Loucy (cell line): ENCODE results near the gene STOM.

Source experiments
- H2AFZ ChIP-seq: fragments of 200-600 bp; sonication (generic); 2 replicates; pipeline ENCODE4 v1.6.0; 2016; ENCODE audit warnings: antibody characterized with exemption, mild to moderate bottlenecking, low read length, moderate library complexity
- H3F3A ChIP-seq: fragments of 200-600 bp; 2 replicates; pipeline ENCODE4 v1.6.0; 2016; ENCODE audit warnings: antibody characterized with exemption, low read depth, mild to moderate bottlenecking
- H3K27me3 ChIP-seq: fragments of 200-600 bp; sonication (generic); 2 replicates; pipeline ENCODE4 v1.6.1; 2014; ENCODE audit warnings: low read length, mild to moderate bottlenecking; ENCODE audit not compliant: insufficient read depth, poor library complexity, severe bottlenecking
- H3K36me3 ChIP-seq: fragments of 200-600 bp; sonication (generic); 2 replicates; pipeline ENCODE4 v1.6.1; 2016; ENCODE audit warnings: low read length; ENCODE audit not compliant: insufficient read depth
- H3K4me1 ChIP-seq: fragments of 200-600 bp; sonication (generic); 2 replicates; pipeline ENCODE4 v1.5.1; 2014; ENCODE audit warnings: low read length, mild to moderate bottlenecking; ENCODE audit not compliant: insufficient read depth, poor library complexity, severe bottlenecking
- H3K4me2 ChIP-seq: fragments of 200-600 bp; sonication (generic); 2 replicates; pipeline ENCODE4 v1.6.0; 2014; ENCODE audit warnings: antibody characterized with exemption, low read length, low read depth, mild to moderate bottlenecking; ENCODE audit not compliant: poor library complexity, severe bottlenecking
- H3K4me3 ChIP-seq: fragments of 200-600 bp; sonication (generic); 2 replicates; pipeline ENCODE4 v1.5.1; 2014; ENCODE audit warnings: low read length, mild to moderate bottlenecking, mixed read lengths; ENCODE audit not compliant: poor library complexity, severe bottlenecking
- H3K79me2 ChIP-seq: fragments of 200-600 bp; sonication (generic); 2 replicates; pipeline ENCODE4 v1.6.1; 2014; ENCODE audit warnings: low read length; ENCODE audit not compliant: insufficient read depth
- H3K9ac ChIP-seq: fragments of 200-600 bp; sonication (generic); 2 replicates; pipeline ENCODE4 v1.6.0; 2014; ENCODE audit warnings: mild to moderate bottlenecking, low read depth, low read length, moderate library complexity; ENCODE audit not compliant: poor library complexity, severe bottlenecking
- H3K9me2 ChIP-seq: fragments of 200-600 bp; sonication (generic); replicated peaks from 2 replicates; pipeline ENCODE4 v1.6.1; 2016; ENCODE audit warnings: low read depth, low read length, mixed read lengths
- H3K9me3 ChIP-seq: fragments of 200-600 bp; sonication (generic); 2 replicates; pipeline ENCODE4 v1.6.1; 2014; ENCODE audit warnings: mild to moderate bottlenecking, antibody characterized with exemption, low read length, low read depth; ENCODE audit not compliant: insufficient read depth
- H4K20me1 ChIP-seq: fragments of 200-600 bp; sonication (generic); 2 replicates; pipeline ENCODE4 v1.6.0; 2014; ENCODE audit warnings: antibody characterized with exemption, low read length, mild to moderate bottlenecking; ENCODE audit not compliant: insufficient read depth, poor library complexity, severe bottlenecking
- EZH2phosphoT487 ChIP-seq: fragments of 200-600 bp; IDR thresholded peaks from 2 replicates; pipeline ENCODE4 v1.6.1; 2018; ENCODE audit warnings: antibody characterized with exemption, mild to moderate bottlenecking, moderate library complexity, borderline replicate concordance
- TF ChIP-seq, protein P1 (sequence below): fragments of 200-600 bp; sonication (generic); conservative IDR thresholded peaks from 2 replicates; pipeline ENCODE4 v1.5.1; 2014; ENCODE audit warnings: mild to moderate bottlenecking, antibody characterized with exemption, low read length

STOM gene

DNA sequence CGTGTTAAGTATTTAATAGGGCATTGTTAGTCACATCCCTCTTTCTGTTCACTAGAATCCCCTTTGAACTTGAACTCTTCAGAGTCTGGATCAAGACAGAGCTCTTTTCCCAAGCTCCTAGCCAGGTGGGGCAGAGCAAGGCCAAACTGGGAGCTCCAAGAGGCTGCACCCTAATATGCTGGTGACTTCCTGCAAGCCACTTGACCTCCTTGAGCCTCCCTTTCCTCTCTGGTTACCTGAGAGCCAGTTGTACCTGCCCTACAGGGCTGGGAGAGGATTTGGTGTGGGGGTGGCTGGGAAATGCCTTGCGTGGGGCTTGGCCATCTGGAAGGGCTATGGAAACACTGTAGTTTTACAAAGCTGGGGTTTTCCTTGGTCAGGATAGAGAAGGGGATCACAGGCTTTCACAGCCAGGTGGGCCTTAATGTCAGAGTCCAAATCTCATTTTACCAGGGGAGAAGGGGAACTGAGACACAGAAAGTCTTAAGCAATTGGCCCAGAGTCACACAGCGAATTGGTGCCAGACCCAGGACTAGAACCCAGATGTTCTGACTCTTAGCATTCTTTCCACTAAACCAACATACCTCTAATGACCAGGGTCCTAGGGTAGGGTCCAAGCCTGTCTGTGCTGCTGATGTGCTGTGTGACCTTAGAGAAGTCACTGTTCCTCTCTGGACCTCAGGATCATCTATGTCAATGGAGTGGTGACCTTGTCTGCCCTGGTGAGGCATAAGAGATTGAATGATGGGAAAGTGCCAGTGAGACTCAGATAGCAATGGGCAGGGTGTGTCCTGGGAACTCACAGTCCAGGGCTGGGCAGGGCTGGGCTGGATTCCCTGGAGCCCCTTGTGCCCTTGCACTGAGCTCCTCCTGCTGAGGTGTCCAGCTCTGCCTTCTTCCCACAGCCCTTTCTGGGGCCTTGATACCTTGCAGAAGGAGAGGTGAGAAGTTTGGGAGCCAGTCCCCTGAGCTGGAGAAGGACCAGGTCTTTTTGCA is 66.3 kb downstream of the STOM start:
- Histone ChIP-seq H3F3A (no peaks in the 10 kb centered on the region), H3K4me1 (peaks cover 4% of the 10 kb centered on the region), H3K36me3 (peaks cover 5% of the 10 kb centered on the region; the same call in 1 of the 2 replicates), H3K9me3 (no peaks in the 10 kb centered on the region), H2AFZ (no peak overlapping the region), H3K4me2 (no peak overlapping the region), H3K9ac (no peak overlapping the region), H3K79me2 (no peaks in the 10 kb centered on the region), H3K9me2 (no peaks in the 10 kb centered on the region), H3K4me3 (no peak overlapping the region), H4K20me1 (no peaks in the 10 kb centered on the region), H3K27me3 (no peaks in the 10 kb centered on the region)
- TF ChIP-seq, protein P1, sequence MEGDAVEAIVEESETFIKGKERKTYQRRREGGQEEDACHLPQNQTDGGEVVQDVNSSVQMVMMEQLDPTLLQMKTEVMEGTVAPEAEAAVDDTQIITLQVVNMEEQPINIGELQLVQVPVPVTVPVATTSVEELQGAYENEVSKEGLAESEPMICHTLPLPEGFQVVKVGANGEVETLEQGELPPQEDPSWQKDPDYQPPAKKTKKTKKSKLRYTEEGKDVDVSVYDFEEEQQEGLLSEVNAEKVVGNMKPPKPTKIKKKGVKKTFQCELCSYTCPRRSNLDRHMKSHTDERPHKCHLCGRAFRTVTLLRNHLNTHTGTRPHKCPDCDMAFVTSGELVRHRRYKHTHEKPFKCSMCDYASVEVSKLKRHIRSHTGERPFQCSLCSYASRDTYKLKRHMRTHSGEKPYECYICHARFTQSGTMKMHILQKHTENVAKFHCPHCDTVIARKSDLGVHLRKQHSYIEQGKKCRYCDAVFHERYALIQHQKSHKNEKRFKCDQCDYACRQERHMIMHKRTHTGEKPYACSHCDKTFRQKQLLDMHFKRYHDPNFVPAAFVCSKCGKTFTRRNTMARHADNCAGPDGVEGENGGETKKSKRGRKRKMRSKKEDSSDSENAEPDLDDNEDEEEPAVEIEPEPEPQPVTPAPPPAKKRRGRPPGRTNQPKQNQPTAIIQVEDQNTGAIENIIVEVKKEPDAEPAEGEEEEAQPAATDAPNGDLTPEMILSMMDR, result no peak
- TF ChIP-seq EZH2phosphoT487, result no peak

DNA sequence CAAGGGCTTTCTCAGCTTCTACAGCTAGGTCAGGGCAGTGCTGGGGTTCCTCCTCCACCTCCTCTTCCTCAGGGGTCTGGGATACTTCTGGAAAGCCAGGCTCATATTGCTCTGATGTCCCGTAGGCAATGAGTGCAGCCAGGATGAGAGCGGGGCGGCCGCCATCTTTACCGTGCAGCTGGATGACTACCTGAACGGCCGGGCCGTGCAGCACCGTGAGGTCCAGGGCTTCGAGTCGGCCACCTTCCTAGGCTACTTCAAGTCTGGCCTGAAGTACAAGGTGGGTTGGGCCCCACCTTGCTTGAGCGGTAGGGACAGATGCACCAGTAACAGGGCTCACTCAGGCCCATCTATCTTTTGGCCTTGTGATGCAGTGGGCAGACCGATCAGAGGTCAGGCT is 67.3 kb downstream of the STOM start:
- Histone ChIP-seq H3K4me2 (no peak overlapping the region), H3K9me2 (no peaks in the 10 kb centered on the region), H3K9me3 (no peaks in the 10 kb centered on the region), H3K4me1 (peaks cover 10% of the 10 kb centered on the region), H3K4me3 (no peak overlapping the region), H3K27me3 (no peaks in the 10 kb centered on the region), H3K36me3 (peaks cover 5% of the 10 kb centered on the region; the same call in 1 of the 2 replicates), H2AFZ (no peak overlapping the region), H4K20me1 (no peaks in the 10 kb centered on the region), H3F3A (no peaks in the 10 kb centered on the region), H3K9ac (no peak overlapping the region), H3K79me2 (no peaks in the 10 kb centered on the region)
- TF ChIP-seq EZH2phosphoT487, result no peak
- TF ChIP-seq, protein P1, result no peak

DNA sequence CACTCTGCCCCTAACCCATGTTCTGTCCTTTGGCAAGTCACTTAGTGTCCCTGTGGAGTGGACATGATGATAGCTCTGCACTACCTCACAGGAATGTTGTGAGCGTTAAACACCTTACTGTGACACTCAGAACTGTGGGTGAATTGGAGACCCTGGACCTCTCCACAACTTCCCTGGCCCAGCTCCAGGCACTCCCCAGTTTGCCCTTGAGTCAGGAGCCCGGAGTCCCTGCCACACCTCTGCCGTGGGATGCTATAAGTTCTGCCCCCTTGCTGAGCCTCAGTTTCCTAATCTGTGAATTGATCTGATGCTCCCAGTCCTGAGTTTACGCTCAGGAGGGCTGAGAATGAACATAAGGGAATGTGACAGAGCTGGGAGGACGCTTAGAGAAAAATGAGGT is 67.7 kb downstream of the STOM start:
- peaks cover 10% of the 10 kb centered on the region for H3K4me1 ChIP-seq
- H3K4me3 ChIP-seq, result no peak overlapping the region
- no peaks in the 10 kb centered on the region for H3K27me3 ChIP-seq
- H3K36me3 ChIP-seq, result peaks cover 5% of the 10 kb centered on the region; the same call in 1 of the 2 replicates
- H3K79me2 ChIP-seq, result no peaks in the 10 kb centered on the region
- no peak overlapping the region for H3K4me2 ChIP-seq
- no peak overlapping the region for H3K9ac ChIP-seq
- H3K9me2 ChIP-seq, result no peaks in the 10 kb centered on the region
- no peaks in the 10 kb centered on the region for H4K20me1 ChIP-seq
- no peak overlapping the region for H2AFZ ChIP-seq
- no peaks in the 10 kb centered on the region for H3F3A ChIP-seq
- H3K9me3 ChIP-seq, result no peaks in the 10 kb centered on the region
- no peak for TF ChIP-seq EZH2phosphoT487
- TF ChIP-seq, protein P1, result no peak
